ENCODE results near the gene KLHL22.

DNA sequence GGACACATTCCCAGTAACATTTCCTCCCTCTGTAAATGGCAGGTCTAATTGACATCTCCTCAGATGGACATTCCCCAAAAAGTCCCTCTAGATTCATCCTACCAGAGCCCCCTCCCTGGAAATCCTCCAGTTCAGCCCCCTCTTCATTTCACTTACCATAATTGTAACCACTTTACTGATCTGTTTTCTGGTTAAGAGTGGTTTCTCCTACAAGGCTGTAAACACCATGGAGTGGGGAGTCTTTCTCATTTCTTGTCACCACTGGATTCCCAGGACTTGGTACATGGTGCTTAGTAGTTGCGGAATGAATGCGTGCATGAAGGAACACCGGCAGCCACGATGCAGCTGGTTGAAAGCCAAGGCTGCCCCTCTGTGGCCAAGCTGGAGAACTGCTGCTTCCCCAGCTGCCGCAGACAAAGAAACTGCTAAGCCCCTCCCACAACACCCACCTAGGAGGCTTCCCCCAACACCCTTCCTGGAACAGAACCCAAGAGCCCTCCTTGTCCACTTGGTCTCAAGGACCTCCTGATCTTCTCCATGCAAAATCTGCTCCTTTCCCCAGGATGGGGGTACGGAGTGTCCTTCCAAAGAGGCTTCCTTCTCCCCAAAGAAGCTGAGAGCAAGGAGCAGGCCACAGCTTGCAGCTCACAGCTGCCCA is 39.4 kb downstream of the KLHL22 start:
- TF ChIP-seq, protein P1, sequence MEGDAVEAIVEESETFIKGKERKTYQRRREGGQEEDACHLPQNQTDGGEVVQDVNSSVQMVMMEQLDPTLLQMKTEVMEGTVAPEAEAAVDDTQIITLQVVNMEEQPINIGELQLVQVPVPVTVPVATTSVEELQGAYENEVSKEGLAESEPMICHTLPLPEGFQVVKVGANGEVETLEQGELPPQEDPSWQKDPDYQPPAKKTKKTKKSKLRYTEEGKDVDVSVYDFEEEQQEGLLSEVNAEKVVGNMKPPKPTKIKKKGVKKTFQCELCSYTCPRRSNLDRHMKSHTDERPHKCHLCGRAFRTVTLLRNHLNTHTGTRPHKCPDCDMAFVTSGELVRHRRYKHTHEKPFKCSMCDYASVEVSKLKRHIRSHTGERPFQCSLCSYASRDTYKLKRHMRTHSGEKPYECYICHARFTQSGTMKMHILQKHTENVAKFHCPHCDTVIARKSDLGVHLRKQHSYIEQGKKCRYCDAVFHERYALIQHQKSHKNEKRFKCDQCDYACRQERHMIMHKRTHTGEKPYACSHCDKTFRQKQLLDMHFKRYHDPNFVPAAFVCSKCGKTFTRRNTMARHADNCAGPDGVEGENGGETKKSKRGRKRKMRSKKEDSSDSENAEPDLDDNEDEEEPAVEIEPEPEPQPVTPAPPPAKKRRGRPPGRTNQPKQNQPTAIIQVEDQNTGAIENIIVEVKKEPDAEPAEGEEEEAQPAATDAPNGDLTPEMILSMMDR (IDR thresholded peaks at IDR 0.05) = peak; percentile 87
- TF ChIP-seq SIN3A (IDR thresholded peaks at IDR 0.05; ENCODE audit: borderline replicate concordance, insufficient read depth, low read depth, low read length) = no peak
- no peak for TF ChIP-seq POLR2AphosphoS5 (IDR thresholded peaks at IDR 0.05; ENCODE audit: low read depth, low read length)
- no peak for TF ChIP-seq TCF7L2 (IDR thresholded peaks at IDR 0.05; ENCODE audit: low read depth, low read length)
- TF ChIP-seq REST (IDR thresholded peaks at IDR 0.05; ENCODE audit: insufficient read depth in 1 of 2, low read depth in 2 of 2, low read length in 1 of 2) = no peak

All from Panc1 (cell line).